Keratinocyte (primary cell): ENCODE results near the gene CGB7. TPM values are rescaled to one million over a fixed set of nuclear protein-coding genes. Genes with fewer than 3 reads are reported as not detected.
A peak's percentile ranks its signal among the peaks of the same experiment; 100 is the strongest.
"Not testable (repeated sequence)": the region's sequence is repeated elsewhere in the genome, so short reads cannot be mapped to it uniquely, and the experiment has no call there.

Source experiments
- DNase-seq: peaks from one replicate; pipeline ENCODE4 v3.0.0-alpha.2; 2011; ENCODE audit warnings: low read depth, missing footprints, low spot score
- FAIRE-seq: peaks from 2 replicates; lab custom pipeline; 2011; peaks lifted over from hg19 to GRCh38; lab: Jason Lieb, UNC
- H2AFZ ChIP-seq: 2 replicates; pipeline ENCODE4 v1.6.0; 2012; ENCODE audit warnings: low read length, control low read depth, inconsistent platforms; ENCODE audit not compliant: control insufficient read depth
- H3K27ac ChIP-seq: 2 replicates; pipeline ENCODE4 v1.5.1; 2011; ENCODE audit warnings: low read length; ENCODE audit not compliant: control insufficient read depth, insufficient read depth
- H3K27me3 ChIP-seq: 3 replicates; pipeline ENCODE4 v1.6.0; 2011; ENCODE audit warnings: low read length; ENCODE audit not compliant: control insufficient read depth, insufficient read depth; ENCODE audit errors: extremely low read depth
- H3K36me3 ChIP-seq, 2 experiments: 2 replicates in 1 of 2; 3 replicates in 1 of 2; pipeline ENCODE4 v1.5.1; 2011; ENCODE audit warnings: low read length in 2 of 2, mild to moderate bottlenecking in 1 of 2; ENCODE audit not compliant: control insufficient read depth in 2 of 2, insufficient read depth in 2 of 2; ENCODE audit errors: extremely low read depth in 1 of 2
- H3K4me1 ChIP-seq: 3 replicates; pipeline ENCODE4 v1.5.1; 2011; ENCODE audit warnings: low read length; ENCODE audit not compliant: control insufficient read depth, insufficient read depth; ENCODE audit errors: extremely low read depth
- H3K4me2 ChIP-seq: 3 replicates; pipeline ENCODE4 v1.6.0; 2011; ENCODE audit warnings: low read depth, low read length; ENCODE audit not compliant: control insufficient read depth, insufficient read depth; ENCODE audit errors: extremely low read depth
- H3K4me3 ChIP-seq, 3 experiments: fragments of 200-600 bp in 1 of 3; sonication (generic) in 1 of 3; 2 replicates in 2 of 3; 3 replicates in 1 of 3; pipeline ENCODE4 v1.5.1; 2011 to 2016; ENCODE audit warnings: low read length in 3 of 3, mild to moderate bottlenecking in 3 of 3, control low read depth in 2 of 3, inconsistent platforms in 1 of 3, low read depth in 1 of 3, mixed read lengths in 1 of 3, mixed run types in 1 of 3, moderate library complexity in 1 of 3; ENCODE audit not compliant: control insufficient read depth in 2 of 3, insufficient read depth in 2 of 3; ENCODE audit errors: extremely low read depth in 1 of 3
- H3K79me2 ChIP-seq: 2 replicates; pipeline ENCODE4 v1.6.0; 2012; ENCODE audit warnings: low read length; ENCODE audit not compliant: control insufficient read depth, insufficient read depth
- H3K9ac ChIP-seq: 3 replicates; pipeline ENCODE4 v1.6.0; 2011; ENCODE audit warnings: low read length; ENCODE audit not compliant: control insufficient read depth, insufficient read depth; ENCODE audit errors: extremely low read depth
- H3K9me1 ChIP-seq: 3 replicates; pipeline ENCODE4 v1.6.0; 2011; ENCODE audit warnings: low read length; ENCODE audit not compliant: control insufficient read depth, insufficient read depth; ENCODE audit errors: extremely low read depth
- H3K9me3 ChIP-seq: 2 replicates; pipeline ENCODE4 v1.5.1; 2012; ENCODE audit warnings: low read depth, low read length; ENCODE audit not compliant: control insufficient read depth
- H4K20me1 ChIP-seq: 3 replicates; pipeline ENCODE4 v1.6.0; 2011; ENCODE audit warnings: low read length; ENCODE audit not compliant: control insufficient read depth, insufficient read depth; ENCODE audit errors: extremely low read depth
- EZH2 ChIP-seq: IDR thresholded peaks from one replicate; pipeline ENCODE4 v1.6.1; 2012; ENCODE audit warnings: inconsistent platforms, mild to moderate bottlenecking, low read length, moderate library complexity
- dilution Hi-C: fragments of 300-500 bp; cut with MboI; formaldehyde crosslinking; loops from one replicate; pipeline ENCODE4 v1.7.0; 2020; ENCODE audit warnings: low sequenced_read_pairs; ENCODE audit not compliant: extremely low pct_ligation_motif_present
- polyA plus RNA-seq, 5 experiments: library from polyadenylated mRNA; depleted of rRNA in 3 of 5; stranded (reverse) in 3 of 5; stranded (forward) in 1 of 5; unstranded in 1 of 5; fragments of >200 nt; gene quantifications; 1 replicate in 1 of 5; 2 replicates in 3 of 5; 3 replicates in 1 of 5; pipeline versions ENCODE4 v1.2.1 to v1.2.3, GENCODE V29; 2011 to 2012; ENCODE audit warnings: missing spikeins in 2 of 5, low read depth in 1 of 5, low replicate concordance in 1 of 5
- TF ChIP-seq, protein P1 (sequence below), 3 experiments: IDR thresholded peaks in 1 of 3; conservative IDR thresholded peaks in 1 of 3; optimal IDR thresholded peaks in 1 of 3; 2 replicates in 2 of 3; 3 replicates in 1 of 3; pipeline versions ENCODE3 to v1.5.1; 2011; ENCODE audit warnings: low read length in 3 of 3, mild to moderate bottlenecking in 3 of 3, moderate library complexity in 2 of 3, control low read depth in 1 of 3, inconsistent platforms in 1 of 3; ENCODE audit not compliant: insufficient read depth in 2 of 3; ENCODE audit errors: extremely low read depth in 1 of 3

CGB7 gene
- polyA plus RNA-seq, 1 donor (not counting 4 experiments of a cell fraction or from before 2014, with no cell fraction given): 0.92 TPM

DNA sequence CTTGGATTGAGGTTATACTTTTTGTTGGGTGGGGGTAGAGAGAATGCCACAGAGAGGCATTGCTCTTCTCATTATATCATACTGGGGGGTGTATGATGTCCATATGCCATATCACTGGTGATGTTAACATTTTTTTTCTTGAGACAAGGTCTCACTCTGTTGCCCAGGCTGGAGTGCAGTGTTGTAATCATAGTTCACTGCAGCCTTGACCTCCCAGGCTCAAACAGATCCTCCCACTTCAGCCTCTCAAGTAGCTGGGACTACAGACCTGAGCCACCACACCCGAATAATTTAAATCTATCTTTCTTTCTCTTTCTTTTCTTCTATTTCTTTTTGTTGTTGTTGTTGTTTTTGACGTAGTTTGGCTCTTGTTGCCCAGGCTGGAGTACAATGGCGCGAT is 22.8 kb upstream of the CGB7 start:
- H2AFZ ChIP-seq: no peak overlapping the region
- H3K9me3 ChIP-seq: no peaks in the 10 kb centered on the region
- no peaks in the 10 kb centered on the region for H3K36me3 ChIP-seq
- H3K4me2 ChIP-seq: no peak overlapping the region
- no peaks in the 10 kb centered on the region for H3K9me1 ChIP-seq
- FAIRE-seq (no peak), DNase-seq (no peak)
- no peak overlapping the region for H3K4me3 ChIP-seq
- peaks cover 4% of the 10 kb centered on the region for H3K4me1 ChIP-seq
- dilution Hi-C loops: no loop called here
- H3K27me3 ChIP-seq: no peaks in the 10 kb centered on the region
- H3K9ac ChIP-seq: no peak overlapping the region
- no peaks in the 10 kb centered on the region for H4K20me1 ChIP-seq
- no peak overlapping the region for H3K27ac ChIP-seq
- TF ChIP-seq EZH2: no peak
- H3K79me2 ChIP-seq: peaks cover 2% of the 10 kb centered on the region

DNA sequence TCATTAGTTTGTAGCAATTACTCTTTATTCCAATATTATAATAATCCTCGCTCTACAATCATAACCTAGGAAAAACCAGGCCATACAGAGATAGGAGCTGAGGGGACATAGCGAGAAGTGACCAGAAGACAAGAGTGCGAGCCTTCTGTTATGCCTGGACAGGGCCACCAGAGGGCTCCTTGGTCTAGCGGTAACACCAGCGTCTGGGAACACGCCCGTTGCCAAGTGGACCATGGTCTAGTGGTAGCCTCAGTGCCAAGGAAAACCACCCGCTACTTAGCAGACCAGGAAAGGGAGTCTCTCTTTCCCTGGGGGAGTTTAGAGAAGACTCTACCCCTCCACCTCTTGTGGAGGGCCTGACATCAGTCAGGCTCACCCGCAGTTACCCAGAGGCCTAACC is 17.3 kb upstream of the CGB7 start:
- H3K9ac ChIP-seq, H3K9me3 ChIP-seq, H3K27ac ChIP-seq, H3K36me3 ChIP-seq, H3K4me2 ChIP-seq, H3K4me1 ChIP-seq, H2AFZ ChIP-seq, H3K9me1 ChIP-seq, H3K79me2 ChIP-seq, H4K20me1 ChIP-seq, H3K4me3 ChIP-seq, DNase-seq, dilution Hi-C loops, FAIRE-seq: not testable (repeated sequence)
- peaks cover 37% of the 10 kb centered on the region for H3K27me3 ChIP-seq
- TF ChIP-seq, protein P1, sequence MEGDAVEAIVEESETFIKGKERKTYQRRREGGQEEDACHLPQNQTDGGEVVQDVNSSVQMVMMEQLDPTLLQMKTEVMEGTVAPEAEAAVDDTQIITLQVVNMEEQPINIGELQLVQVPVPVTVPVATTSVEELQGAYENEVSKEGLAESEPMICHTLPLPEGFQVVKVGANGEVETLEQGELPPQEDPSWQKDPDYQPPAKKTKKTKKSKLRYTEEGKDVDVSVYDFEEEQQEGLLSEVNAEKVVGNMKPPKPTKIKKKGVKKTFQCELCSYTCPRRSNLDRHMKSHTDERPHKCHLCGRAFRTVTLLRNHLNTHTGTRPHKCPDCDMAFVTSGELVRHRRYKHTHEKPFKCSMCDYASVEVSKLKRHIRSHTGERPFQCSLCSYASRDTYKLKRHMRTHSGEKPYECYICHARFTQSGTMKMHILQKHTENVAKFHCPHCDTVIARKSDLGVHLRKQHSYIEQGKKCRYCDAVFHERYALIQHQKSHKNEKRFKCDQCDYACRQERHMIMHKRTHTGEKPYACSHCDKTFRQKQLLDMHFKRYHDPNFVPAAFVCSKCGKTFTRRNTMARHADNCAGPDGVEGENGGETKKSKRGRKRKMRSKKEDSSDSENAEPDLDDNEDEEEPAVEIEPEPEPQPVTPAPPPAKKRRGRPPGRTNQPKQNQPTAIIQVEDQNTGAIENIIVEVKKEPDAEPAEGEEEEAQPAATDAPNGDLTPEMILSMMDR (optimal IDR thresholded peaks at IDR 0.05 in 1 of 3, IDR thresholded peaks at IDR 0.05 in 1 of 3, conservative IDR thresholded peaks at IDR 0.05 in 1 of 3; ENCODE audit: extremely low read depth in 1 of 3, insufficient read depth in 2 of 3, low read length in 3 of 3): peak in 2 of 3 experiments; percentile 34 to 60
